Sigmoid colon (tissue), 7 donors: ENCODE results near the gene RPP14. TPM values are rescaled to one million over a fixed set of nuclear protein-coding genes. Genes with fewer than 3 reads are reported as not detected.
"Not testable (repeated sequence)": the region's sequence is repeated elsewhere in the genome, so short reads cannot be mapped to it uniquely, and the experiment has no call there.

Source experiments
- DNase-seq: peaks from one replicate; pipeline ENCODE4 v3.0.0-alpha.2; 2019
- H3K27ac ChIP-seq, 4 donors: fragments of 200-600 bp; sonication (generic); one replicate each; pipeline ENCODE4 v1.5.1; 2016 to 2019; ENCODE audit warnings: mild to moderate bottlenecking in 1 of 4
- H3K27me3 ChIP-seq, 3 donors: fragments of 200-600 bp; sonication (generic); one replicate each; pipeline ENCODE4 v1.5.1; 2019; ENCODE audit warnings: mild to moderate bottlenecking in 1 of 3
- H3K36me3 ChIP-seq, 4 donors: fragments of 200-600 bp; sonication (generic); one replicate each; pipeline ENCODE4 v1.5.1; 2016 to 2019
- H3K4me1 ChIP-seq, 4 donors: fragments of 200-600 bp; sonication (generic); one replicate each; pipeline ENCODE4 v1.5.1; 2017 to 2019
- H3K4me3 ChIP-seq, 4 donors: fragments of 200-600 bp; sonication (generic); one replicate each; pipeline ENCODE4 v1.5.1; 2017 to 2019; ENCODE audit warnings: mild to moderate bottlenecking in 2 of 4, moderate library complexity in 1 of 4
- H3K9me3 ChIP-seq, 4 donors: fragments of 200-600 bp in 3 of 4; sonication (generic) in 3 of 4; one replicate each; pipeline versions ENCODE4 v1.5.1 to v1.6.1; 2013 to 2019
- EP300 ChIP-seq, 4 donors: sonication (generic); formaldehyde crosslinking; IDR thresholded peaks; one replicate each; pipeline ENCODE4 v1.6.1; 2017; ENCODE audit warnings: antibody characterized with exemption in 4 of 4
- POLR2A ChIP-seq, 2 donors: fragments of 450-650 bp; IDR thresholded peaks; one replicate each; pipeline ENCODE4 v1.6.1; 2016; ENCODE audit warnings: antibody characterized with exemption in 2 of 2, mild to moderate bottlenecking in 2 of 2, moderate library complexity in 2 of 2
- POLR2AphosphoS5 ChIP-seq, 4 donors: sonication (generic); formaldehyde crosslinking; IDR thresholded peaks; one replicate each; pipeline ENCODE4 v1.6.1; 2017; ENCODE audit warnings: antibody characterized with exemption in 4 of 4
- WGBS, 2 donors: extraction: QIAGEN DNeasy Blood & Tissue Kit; methylation state at CpG; one replicate each; pipeline ENCODE4 v1.1.7; 2013; 5-methylcytosine and 5-hydroxymethylcytosine counted together
- intact Hi-C: fragments of 100-400 bp; cut with DNase I; formaldehyde crosslinking; loops from one replicate; pipeline ENCODE4 v1.15.1; 2023
- polyA plus RNA-seq, 3 donors: library from polyadenylated mRNA; stranded (reverse); fragments of 200-250 nt; gene quantifications; one replicate each; pipeline ENCODE4 v1.2.3, GENCODE V29; 2013
- total RNA-seq, 4 donors: library from RNA; depleted of rRNA; stranded (reverse); fragments of >200 nt; gene quantifications; one replicate each; pipeline ENCODE4 v1.1.0, GENCODE V29; 2016
- TF ChIP-seq, protein P1 (sequence below), 4 experiments: fragments of 450-650 bp in 3 of 4; fragments of 200-600 bp in 1 of 4; IDR thresholded peaks; one replicate each; pipeline ENCODE4 v1.5.1; 2016 to 2019; ENCODE audit warnings: antibody characterized with exemption in 4 of 4, mild to moderate bottlenecking in 3 of 4, moderate library complexity in 2 of 4
- donor health status: healthy with polysubstance abuse.
- donor health status: Bipolar disorder and iron deficiency.
- donor health status: healthy.

The RPP14 gene
- total and polyA plus RNA-seq, 7 donors: 10.8 to 16.7 (median 14.5) TPM

DNA sequence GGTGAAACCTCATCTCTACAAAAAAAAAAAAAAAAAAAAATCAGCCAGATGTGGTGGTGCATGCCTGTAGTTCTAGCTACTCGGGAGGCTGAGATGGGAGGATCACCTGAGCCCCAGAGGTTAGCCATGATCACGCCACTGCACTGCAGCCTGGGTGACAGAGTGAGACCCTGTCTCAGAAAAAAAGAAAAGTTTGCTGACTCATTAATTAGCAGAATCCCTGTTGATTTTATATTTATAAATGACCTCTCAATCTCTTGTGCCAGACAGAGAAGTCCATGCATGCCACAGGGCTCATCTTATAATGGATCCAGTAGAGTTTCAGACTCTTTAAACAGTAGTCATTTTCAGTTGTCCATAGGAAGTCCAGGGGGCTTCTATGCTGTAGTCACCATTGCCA is 35.6 kb upstream of the RPP14 start:
- Histone ChIP-seq H3K4me3 (no peak overlapping the region), H3K27me3 (no peaks in the 10 kb centered on the region), H3K4me1 (peaks cover 0 to 11% (median 8%) of the 10 kb centered on the region in 4 donors), H3K9me3 (no peaks in the 10 kb centered on the region), H3K36me3 (peaks cover 0 to 67% (median 15%) of the 10 kb centered on the region in 4 donors), H3K27ac (no peak overlapping the region)
- TF ChIP-seq POLR2AphosphoS5 (IDR thresholded peaks at IDR 0.05): no peak
- no peak for TF ChIP-seq EP300 (IDR thresholded peaks at IDR 0.05)
- TF ChIP-seq POLR2A (IDR thresholded peaks at IDR 0.05): no peak
- TF ChIP-seq, protein P1, sequence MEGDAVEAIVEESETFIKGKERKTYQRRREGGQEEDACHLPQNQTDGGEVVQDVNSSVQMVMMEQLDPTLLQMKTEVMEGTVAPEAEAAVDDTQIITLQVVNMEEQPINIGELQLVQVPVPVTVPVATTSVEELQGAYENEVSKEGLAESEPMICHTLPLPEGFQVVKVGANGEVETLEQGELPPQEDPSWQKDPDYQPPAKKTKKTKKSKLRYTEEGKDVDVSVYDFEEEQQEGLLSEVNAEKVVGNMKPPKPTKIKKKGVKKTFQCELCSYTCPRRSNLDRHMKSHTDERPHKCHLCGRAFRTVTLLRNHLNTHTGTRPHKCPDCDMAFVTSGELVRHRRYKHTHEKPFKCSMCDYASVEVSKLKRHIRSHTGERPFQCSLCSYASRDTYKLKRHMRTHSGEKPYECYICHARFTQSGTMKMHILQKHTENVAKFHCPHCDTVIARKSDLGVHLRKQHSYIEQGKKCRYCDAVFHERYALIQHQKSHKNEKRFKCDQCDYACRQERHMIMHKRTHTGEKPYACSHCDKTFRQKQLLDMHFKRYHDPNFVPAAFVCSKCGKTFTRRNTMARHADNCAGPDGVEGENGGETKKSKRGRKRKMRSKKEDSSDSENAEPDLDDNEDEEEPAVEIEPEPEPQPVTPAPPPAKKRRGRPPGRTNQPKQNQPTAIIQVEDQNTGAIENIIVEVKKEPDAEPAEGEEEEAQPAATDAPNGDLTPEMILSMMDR (IDR thresholded peaks at IDR 0.05): no peak
- WGBS, 2 donors: 98 to 100% methylated on average over 2 of the region's 2 CpGs
- DNase-seq: no peak
- intact Hi-C loops: no loop called here

DNA sequence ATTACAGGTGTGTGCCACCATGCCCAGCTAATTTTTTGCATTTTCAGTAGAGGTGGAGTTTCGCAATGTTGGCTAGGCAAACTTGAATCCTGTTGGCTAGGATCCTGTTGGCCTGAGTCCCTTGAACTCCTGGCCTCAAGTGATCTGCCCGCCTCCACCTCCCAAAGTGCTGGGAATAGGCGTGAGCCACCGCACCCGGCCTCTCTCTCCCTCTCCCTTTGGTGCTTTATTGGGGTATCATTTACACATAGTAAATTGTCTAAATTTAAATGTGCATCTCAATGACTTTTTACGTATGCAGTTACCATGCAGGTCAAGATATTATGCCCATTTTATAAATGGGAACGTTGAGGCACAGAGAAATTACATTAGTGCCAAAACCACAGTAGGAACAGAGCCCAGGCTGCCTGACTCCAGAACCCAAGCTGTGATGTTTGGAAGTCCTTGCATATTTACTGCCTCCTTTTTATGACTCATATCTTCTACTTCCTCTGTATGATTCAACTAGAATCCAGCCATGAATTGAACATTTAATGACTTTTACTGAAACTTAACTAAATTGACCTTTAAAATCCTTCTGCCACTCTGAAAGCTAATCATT is 34.0 kb upstream of the RPP14 start:
- Histone ChIP-seq H3K36me3 (peaks cover 0 to 73% (median 16%) of the 10 kb centered on the region in 4 donors), H3K27ac (no peak overlapping the region), H3K9me3 (no peaks in the 10 kb centered on the region), H3K4me3 (no peak overlapping the region), H3K27me3 (no peaks in the 10 kb centered on the region), H3K4me1 (peaks cover 0 to 8% (median 0%) of the 10 kb centered on the region in 4 donors)
- DNase-seq: no peak
- 34 to 69% methylated on average over 7 of the region's 7 CpGs for WGBS, 2 donors
- TF ChIP-seq EP300 (IDR thresholded peaks at IDR 0.05): no peak
- intact Hi-C loops: no loop called here

DNA sequence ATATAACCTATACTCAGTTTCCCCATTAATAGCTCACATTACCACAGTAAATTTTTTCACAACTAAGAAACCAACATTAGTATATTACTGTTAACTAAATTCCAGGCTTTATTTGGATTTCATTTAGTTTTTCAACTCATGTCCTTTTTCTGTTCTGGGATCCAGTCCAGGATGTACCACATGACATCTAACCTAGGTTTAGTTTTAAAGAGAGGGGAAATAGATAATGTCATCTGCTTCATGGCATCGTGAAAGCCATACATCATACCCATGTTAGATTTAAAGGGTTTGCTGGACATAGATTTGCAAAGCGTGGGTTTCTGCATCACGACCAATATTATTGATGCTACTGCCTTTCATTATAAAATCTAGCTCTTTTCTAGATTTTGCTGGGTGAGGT is 33.2 kb upstream of the RPP14 start:
- DNase-seq: no peak
- peak overlapping the region in 1 of 4 donors; percentile 8 for H3K27ac ChIP-seq
- H3K9me3 ChIP-seq: no peaks in the 10 kb centered on the region
- peaks cover 0 to 8% (median 0%) of the 10 kb centered on the region in 4 donors for H3K4me1 ChIP-seq
- peaks cover 0 to 64% (median 16%) of the 10 kb centered on the region in 4 donors for H3K36me3 ChIP-seq
- TF ChIP-seq POLR2A (IDR thresholded peaks at IDR 0.05) (no peak), POLR2AphosphoS5 (IDR thresholded peaks at IDR 0.05) (no peak), EP300 (IDR thresholded peaks at IDR 0.05) (no peak)
- TF ChIP-seq, protein P1 (IDR thresholded peaks at IDR 0.05): no peak
- intact Hi-C loops: no loop called here
- WGBS, 2 donors: 91 to 92% methylated on average over 3 of the region's 3 CpGs
- H3K27me3 ChIP-seq: no peaks in the 10 kb centered on the region
- H3K4me3 ChIP-seq: no peak overlapping the region

DNA sequence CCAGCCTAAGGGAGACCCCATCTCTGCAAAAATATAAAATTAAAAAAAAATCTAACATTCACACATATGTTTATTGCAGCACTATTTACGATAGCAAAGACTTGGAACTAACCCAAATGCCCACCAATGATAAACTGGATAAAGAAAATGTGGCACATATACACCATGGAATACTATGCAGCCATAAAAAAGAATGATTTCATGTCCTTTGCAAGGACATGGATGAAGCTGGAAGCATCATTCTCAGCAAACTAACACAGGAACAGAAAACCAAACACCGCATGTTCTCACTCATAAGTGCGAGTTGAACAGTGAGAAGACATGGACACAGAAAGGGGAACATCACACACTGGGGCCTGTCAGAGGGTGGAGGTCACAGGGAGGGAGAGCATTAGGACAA is 32.7 kb upstream of the RPP14 start:
- 94 to 96% methylated on average over 3 of the region's 3 CpGs for WGBS, 2 donors
- DNase-seq, H3K27me3 ChIP-seq, H3K4me3 ChIP-seq, H3K4me1 ChIP-seq, intact Hi-C loops, H3K9me3 ChIP-seq: not testable (repeated sequence)
- peaks cover 0 to 59% (median 15%) of the 10 kb centered on the region in 4 donors for H3K36me3 ChIP-seq
- H3K27ac ChIP-seq: peak overlapping the region in 1 of 4 donors; percentile 8

DNA sequence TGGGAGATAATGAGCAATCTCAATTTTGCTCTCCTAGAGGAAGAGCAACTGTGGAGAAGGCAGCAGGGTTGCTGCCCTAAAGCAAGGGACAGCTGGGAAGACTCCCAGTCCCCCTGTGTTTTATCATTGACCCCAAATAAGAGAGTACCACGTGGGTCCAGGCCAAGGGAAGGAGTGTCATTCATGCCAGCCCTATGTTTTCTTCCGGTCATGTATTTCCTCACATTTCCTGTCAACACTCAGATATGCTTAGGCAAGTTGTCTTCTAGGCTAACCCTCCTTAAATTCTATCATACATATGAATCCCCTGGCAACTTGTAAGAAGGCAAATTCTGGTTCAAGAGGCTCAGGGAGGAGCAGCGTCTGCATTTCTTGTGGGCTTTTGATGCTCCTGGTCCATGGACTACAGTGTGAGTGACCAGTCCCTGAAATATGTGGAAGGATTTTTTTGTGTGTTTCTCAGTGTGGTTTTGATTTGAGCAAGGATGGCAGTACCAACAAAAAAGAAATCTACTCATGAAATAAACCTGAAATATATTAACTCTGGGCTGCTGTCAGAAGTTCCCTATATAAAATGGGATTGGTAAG is 31.9 kb upstream of the RPP14 start:
- TF ChIP-seq EP300 (IDR thresholded peaks at IDR 0.05) (no peak), POLR2A (IDR thresholded peaks at IDR 0.05) (no peak), POLR2AphosphoS5 (IDR thresholded peaks at IDR 0.05) (no peak)
- TF ChIP-seq, protein P1 (IDR thresholded peaks at IDR 0.05): no peak
- no peaks in the 10 kb centered on the region for H3K9me3 ChIP-seq
- no peaks in the 10 kb centered on the region for H3K27me3 ChIP-seq
- no peak for DNase-seq
- H3K27ac ChIP-seq: no peak overlapping the region
- H3K4me1 ChIP-seq: peaks cover 0 to 8% (median 0%) of the 10 kb centered on the region in 4 donors
- no peak overlapping the region for H3K4me3 ChIP-seq
- H3K36me3 ChIP-seq: peaks cover 0 to 51% (median 11%) of the 10 kb centered on the region in 4 donors
- WGBS, 2 donors: 79 to 80% methylated on average over 3 of the region's 3 CpGs
- intact Hi-C loops: no loop called here
